SK-N-SH (cell line): ENCODE results near the gene CPB2. TPM values are rescaled to one million over a fixed set of nuclear protein-coding genes. Genes with fewer than 3 reads are reported as not detected.

Source experiments
- CTCF ChIA-PET: fragments of 300-600, 350-600 bp; formaldehyde crosslinking; extraction: SDS; loops from one replicate; lab custom pipeline; 2021; lab: Yijun Ruan, JAX
- POLR2A ChIA-PET: fragments of 350-600 bp; sonication (Branson Sonifier 250); formaldehyde crosslinking; extraction: SDS; loops from one replicate; lab custom pipeline; 2020; ENCODE audit warnings: antibody characterized with exemption, inconsistent platforms; lab: Yijun Ruan, JAX
- DNase-seq: peaks from one replicate; pipeline ENCODE4 v3.0.0; 2012
- H2AFZ ChIP-seq: fragments of 200-600 bp; sonication (generic); 2 replicates; pipeline ENCODE4 v1.8.1; 2016; ENCODE audit warnings: antibody characterized with exemption, mild to moderate bottlenecking, low read depth
- H3F3A ChIP-seq: fragments of 200-600 bp; sonication (generic); replicated peaks from 2 replicates; pipeline ENCODE3; 2016; ENCODE audit warnings: antibody characterized with exemption, mild to moderate bottlenecking; ENCODE audit not compliant: insufficient read depth
- H3K27ac ChIP-seq, 2 experiments: fragments of 200-500 bp in 1 of 2; fragments of 200-600 bp in 1 of 2; sonication (Bioruptor generic) in 1 of 2; sonication (generic), shearing (Covaris generic) in 1 of 2; 2 replicates each; pipeline versions ENCODE4 v1.5.1 to v1.6.1; 2014 to 2016; ENCODE audit warnings: low read depth in 2 of 2, inconsistent platforms in 1 of 2, low read length in 1 of 2, mild to moderate bottlenecking in 1 of 2, mixed read lengths in 1 of 2
- H3K27me3 ChIP-seq: fragments of 200-600 bp; sonication (generic), shearing (Covaris generic); 2 replicates; pipeline ENCODE4 v1.6.1; 2016; ENCODE audit warnings: mixed run types; ENCODE audit not compliant: insufficient read depth
- H3K36me3 ChIP-seq, 2 experiments: fragments of 200-500 bp in 1 of 2; fragments of 200-600 bp in 1 of 2; sonication (Bioruptor generic) in 1 of 2; sonication (generic) in 1 of 2; replicated peaks in 1 of 2; 2 replicates each; pipeline versions ENCODE3 to v1.5.1; 2014 to 2016; ENCODE audit warnings: low read length in 1 of 2, mild to moderate bottlenecking in 1 of 2; ENCODE audit not compliant: insufficient read depth in 2 of 2, control insufficient read depth in 1 of 2
- H3K4me1 ChIP-seq, 2 experiments: fragments of 200-500 bp in 1 of 2; fragments of 200-600 bp in 1 of 2; sonication (Bioruptor generic) in 1 of 2; sonication (generic), shearing (Covaris generic) in 1 of 2; 2 replicates each; pipeline versions ENCODE4 v1.5.1 to v1.6.1; 2014 to 2016; ENCODE audit warnings: low read depth in 1 of 2, low read length in 1 of 2, mixed run types in 1 of 2; ENCODE audit not compliant: insufficient read depth in 2 of 2, control insufficient read depth in 1 of 2
- H3K4me2 ChIP-seq: fragments of 200-600 bp; sonication (generic), shearing (Covaris generic); 2 replicates; pipeline ENCODE4 v1.6.1; 2017; ENCODE audit warnings: mixed run types
- H3K4me3 ChIP-seq, 2 experiments: fragments of 200-500 bp in 1 of 2; fragments of 200-600 bp in 1 of 2; sonication (Bioruptor generic) in 1 of 2; sonication (generic), shearing (Covaris generic) in 1 of 2; 2 replicates each; pipeline versions ENCODE4 v1.5.1 to v1.8.1; 2014 to 2016; ENCODE audit warnings: low read depth in 2 of 2, inconsistent platforms in 1 of 2, low read length in 1 of 2, mild to moderate bottlenecking in 1 of 2, mixed read lengths in 1 of 2, moderate library complexity in 1 of 2
- H3K79me2 ChIP-seq: fragments of 200-600 bp; sonication (generic); 2 replicates; pipeline ENCODE4 v1.8.1; 2017; ENCODE audit warnings: mild to moderate bottlenecking; ENCODE audit not compliant: insufficient read depth
- H3K9ac ChIP-seq: fragments of 200-600 bp; sonication (generic); 2 replicates; pipeline ENCODE4 v1.6.1; 2017; ENCODE audit warnings: mixed run types
- H3K9me2 ChIP-seq: fragments of 200-600 bp; sonication (generic); 2 replicates; pipeline ENCODE4 v1.6.1; 2017; ENCODE audit warnings: mixed run types
- H3K9me3 ChIP-seq: fragments of 200-600 bp; sonication (generic); 2 replicates; pipeline ENCODE4 v1.6.1; 2017; ENCODE audit warnings: mixed run types, mild to moderate bottlenecking, moderate library complexity
- H4K20me1 ChIP-seq: fragments of 200-600 bp; sonication (generic); 2 replicates; pipeline ENCODE4 v1.6.1; 2017; ENCODE audit warnings: mild to moderate bottlenecking, mixed run types; ENCODE audit not compliant: insufficient read depth
- ELF1 ChIP-seq: IDR thresholded peaks from 2 replicates; pipeline ENCODE4 v1.4.0; 2012
- GABPA ChIP-seq: IDR thresholded peaks from 2 replicates; pipeline ENCODE4 v1.4.0; 2012; ENCODE audit warnings: low read depth, mild to moderate bottlenecking
- JUND ChIP-seq: IDR thresholded peaks from 2 replicates; pipeline ENCODE4 v1.4.0; 2012
- MAX ChIP-seq: IDR thresholded peaks from 2 replicates; pipeline ENCODE4 v1.4.0; 2012; ENCODE audit warnings: low read depth
- MXI1 ChIP-seq: IDR thresholded peaks from 2 replicates; pipeline ENCODE4 v1.6.1; 2012; ENCODE audit warnings: mild to moderate bottlenecking, low read depth, low read length, improper control_type of control experiment
- NFIC ChIP-seq: IDR thresholded peaks from 2 replicates; pipeline ENCODE4 v1.4.0; 2012; ENCODE audit warnings: borderline replicate concordance
- NRF1 ChIP-seq: IDR thresholded peaks from 2 replicates; pipeline ENCODE4 v1.6.1; 2012; ENCODE audit warnings: low read depth, mild to moderate bottlenecking, low read length
- RAD21 ChIP-seq: IDR thresholded peaks from 2 replicates; pipeline ENCODE4 v1.6.1; 2012; ENCODE audit warnings: mild to moderate bottlenecking, low read length
- RCOR1 ChIP-seq: fragments of 150-350 bp; IDR thresholded peaks from 2 replicates; pipeline ENCODE4 v1.6.1; 2017; ENCODE audit warnings: antibody characterized with exemption, low read length
- RFX5 ChIP-seq: IDR thresholded peaks from 2 replicates; pipeline ENCODE4 v1.6.1; 2012; ENCODE audit warnings: mild to moderate bottlenecking, improper control_type of control experiment, low read length
- RXRA ChIP-seq: IDR thresholded peaks from 2 replicates; pipeline ENCODE4 v1.4.0; 2012; ENCODE audit warnings: low read depth, mild to moderate bottlenecking, borderline replicate concordance
- SMC3 ChIP-seq: IDR thresholded peaks from 2 replicates; pipeline ENCODE4 v1.6.1; 2012; ENCODE audit warnings: low read depth, low read length, improper control_type of control experiment
- TAF1 ChIP-seq: IDR thresholded peaks from 2 replicates; pipeline ENCODE4 v1.6.1; 2012; ENCODE audit warnings: low read depth, mild to moderate bottlenecking, low read length, moderate library complexity, borderline replicate concordance
- TCF12 ChIP-seq: IDR thresholded peaks from 2 replicates; pipeline ENCODE4 v1.4.0; 2012
- TEAD4 ChIP-seq: IDR thresholded peaks from 2 replicates; pipeline ENCODE4 v1.4.0; 2012; ENCODE audit warnings: mild to moderate bottlenecking, borderline replicate concordance; ENCODE audit not compliant: insufficient read depth
- USF2 ChIP-seq: fragments of 150-350 bp; IDR thresholded peaks from 2 replicates; pipeline ENCODE4 v1.6.1; 2017; ENCODE audit warnings: antibody characterized with exemption, low read length, low read depth, borderline replicate concordance
- YY1 ChIP-seq: IDR thresholded peaks from 2 replicates; pipeline ENCODE4 v1.4.0; 2012; ENCODE audit warnings: low read depth, mild to moderate bottlenecking
- ZBTB33 ChIP-seq: IDR thresholded peaks from 2 replicates; pipeline ENCODE4 v1.4.0; 2012; ENCODE audit warnings: low read depth, borderline replicate concordance
- WGBS: methylation state at CpG from one replicate; pipeline ENCODE4 v1.1.6; 2017; ENCODE audit warnings: low lambda C conversion rate; 5-methylcytosine and 5-hydroxymethylcytosine counted together
- polyA plus RNA-seq, 3 experiments: library from polyadenylated mRNA; depleted of rRNA; stranded (reverse); fragments of >200 nt; gene quantifications; 2 replicates each; pipeline ENCODE4 v1.2.3, GENCODE V29; 2012
- TF ChIP-seq, protein P1 (sequence below): IDR thresholded peaks from 2 replicates; pipeline ENCODE4; 2012

CPB2 gene
- polyA plus RNA-seq, 1 of the 3 experiments (the other 2 are of a cell fraction) = not detected

- Histone ChIP-seq H3K9me3 (no peaks in the 10 kb centered on the region), H4K20me1 (no peaks in the 10 kb centered on the region), H3K4me3 (no peak overlapping the region), H3K79me2 (no peaks in the 10 kb centered on the region), H3F3A (no peaks in the 10 kb centered on the region), H3K9me2 (no peaks in the 10 kb centered on the region), H3K9ac (no peak overlapping the region), H3K27ac (no peak overlapping the region), H3K4me1 (peaks cover 0 to under 1% of the 10 kb centered on the region in 2 experiments; a peak in 2 of 4 replicates), H3K27me3 (no peaks in the 10 kb centered on the region; the same call in 1 of the 2 replicates), H2AFZ (no peak overlapping the region), H3K4me2 (no peak overlapping the region)
- 71% methylated on average over 4 of the region's 4 CpGs for WGBS
- ChIA-PET CTCF (no interaction called here), POLR2A (no interaction called here)
- DNase-seq = no peak
- TF ChIP-seq TEAD4 = no peak
- no peak for TF ChIP-seq NRF1
- TF ChIP-seq USF2 = no peak
- no peak for TF ChIP-seq MAX
- no peak for TF ChIP-seq MXI1
- TF ChIP-seq RXRA = no peak
- TF ChIP-seq TAF1 = no peak
- no peak for TF ChIP-seq RCOR1
- TF ChIP-seq TCF12 = no peak
- TF ChIP-seq SMC3 = no peak
- TF ChIP-seq RFX5 = no peak
- TF ChIP-seq JUND = no peak
- TF ChIP-seq, protein P1, sequence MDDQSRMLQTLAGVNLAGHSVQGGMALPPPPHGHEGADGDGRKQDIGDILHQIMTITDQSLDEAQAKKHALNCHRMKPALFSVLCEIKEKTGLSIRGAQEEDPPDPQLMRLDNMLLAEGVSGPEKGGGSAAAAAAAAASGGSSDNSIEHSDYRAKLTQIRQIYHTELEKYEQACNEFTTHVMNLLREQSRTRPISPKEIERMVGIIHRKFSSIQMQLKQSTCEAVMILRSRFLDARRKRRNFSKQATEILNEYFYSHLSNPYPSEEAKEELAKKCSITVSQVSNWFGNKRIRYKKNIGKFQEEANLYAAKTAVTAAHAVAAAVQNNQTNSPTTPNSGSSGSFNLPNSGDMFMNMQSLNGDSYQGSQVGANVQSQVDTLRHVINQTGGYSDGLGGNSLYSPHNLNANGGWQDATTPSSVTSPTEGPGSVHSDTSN = no peak
- TF ChIP-seq RAD21 = no peak
- TF ChIP-seq ELF1 = no peak
- no peak for TF ChIP-seq GABPA
- TF ChIP-seq ZBTB33 = no peak
- no peak for TF ChIP-seq YY1
- TF ChIP-seq NFIC = no peak
- TF ChIP-seq, all 33 proteins: peak for 0
- H3K36me3 ChIP-seq = no peaks in the 10 kb centered on the region
These were observed 7.2 kb downstream of the CPB2 start for GRCh38 chr13:46097663-46098062.
